GM19193 (cell line): ENCODE results near the gene FBXO3.

ENCODE experiments used
- POLR2A ChIP-seq: IDR thresholded peaks from 4 replicates; pipeline ENCODE4 v1.6.1; 2011; ENCODE audit not compliant: insufficient read depth, insufficient read length; ENCODE audit errors: extremely low read depth

The FBXO3 gene, protein sequence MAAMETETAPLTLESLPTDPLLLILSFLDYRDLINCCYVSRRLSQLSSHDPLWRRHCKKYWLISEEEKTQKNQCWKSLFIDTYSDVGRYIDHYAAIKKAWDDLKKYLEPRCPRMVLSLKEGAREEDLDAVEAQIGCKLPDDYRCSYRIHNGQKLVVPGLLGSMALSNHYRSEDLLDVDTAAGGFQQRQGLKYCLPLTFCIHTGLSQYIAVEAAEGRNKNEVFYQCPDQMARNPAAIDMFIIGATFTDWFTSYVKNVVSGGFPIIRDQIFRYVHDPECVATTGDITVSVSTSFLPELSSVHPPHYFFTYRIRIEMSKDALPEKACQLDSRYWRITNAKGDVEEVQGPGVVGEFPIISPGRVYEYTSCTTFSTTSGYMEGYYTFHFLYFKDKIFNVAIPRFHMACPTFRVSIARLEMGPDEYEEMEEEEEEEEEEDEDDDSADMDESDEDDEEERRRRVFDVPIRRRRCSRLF

DNA sequence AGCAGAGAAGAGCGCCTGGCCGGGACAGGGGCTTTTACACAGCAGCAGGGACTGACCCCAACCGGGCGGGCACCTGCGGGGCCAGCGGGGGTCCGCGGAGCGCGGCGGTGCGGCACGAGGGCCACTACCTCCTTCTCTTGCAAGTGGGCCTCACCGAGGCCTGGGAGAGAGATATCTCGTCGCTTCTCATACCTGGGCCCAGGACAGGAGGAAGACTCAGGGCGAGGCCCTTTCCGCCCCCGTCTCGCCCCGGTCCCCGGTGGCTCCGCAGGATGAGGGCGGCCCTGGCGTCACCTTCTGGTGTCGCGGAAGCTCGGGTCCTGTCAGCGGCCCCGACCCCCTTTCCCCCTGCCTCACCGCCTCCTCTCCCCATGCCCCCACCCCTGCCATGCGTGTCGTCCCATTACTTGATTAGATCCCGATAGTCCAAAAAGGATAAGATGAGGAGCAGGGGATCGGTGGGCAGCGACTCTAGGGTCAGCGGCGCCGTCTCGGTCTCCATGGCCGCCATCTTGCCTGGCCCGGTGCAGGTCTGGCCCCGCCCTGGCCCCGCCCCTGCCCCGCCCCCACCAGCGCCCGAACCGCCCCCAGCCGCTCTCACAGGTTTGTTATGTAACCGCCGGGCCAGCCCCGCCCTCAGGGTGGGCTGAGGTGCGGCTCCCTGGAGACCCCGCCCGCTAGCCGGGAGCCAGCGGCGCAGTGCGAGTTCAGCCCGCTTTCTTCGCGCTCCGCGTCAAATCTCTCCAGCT lies at the start of gene FBXO3:
TSS of gene FBXO3 (minus strand) at position 534 of the 749 bp plus-strand sequence. CDS start at position 511, 23 bp downstream.
- TF ChIP-seq POLR2A: peak; percentile 82

DNA sequence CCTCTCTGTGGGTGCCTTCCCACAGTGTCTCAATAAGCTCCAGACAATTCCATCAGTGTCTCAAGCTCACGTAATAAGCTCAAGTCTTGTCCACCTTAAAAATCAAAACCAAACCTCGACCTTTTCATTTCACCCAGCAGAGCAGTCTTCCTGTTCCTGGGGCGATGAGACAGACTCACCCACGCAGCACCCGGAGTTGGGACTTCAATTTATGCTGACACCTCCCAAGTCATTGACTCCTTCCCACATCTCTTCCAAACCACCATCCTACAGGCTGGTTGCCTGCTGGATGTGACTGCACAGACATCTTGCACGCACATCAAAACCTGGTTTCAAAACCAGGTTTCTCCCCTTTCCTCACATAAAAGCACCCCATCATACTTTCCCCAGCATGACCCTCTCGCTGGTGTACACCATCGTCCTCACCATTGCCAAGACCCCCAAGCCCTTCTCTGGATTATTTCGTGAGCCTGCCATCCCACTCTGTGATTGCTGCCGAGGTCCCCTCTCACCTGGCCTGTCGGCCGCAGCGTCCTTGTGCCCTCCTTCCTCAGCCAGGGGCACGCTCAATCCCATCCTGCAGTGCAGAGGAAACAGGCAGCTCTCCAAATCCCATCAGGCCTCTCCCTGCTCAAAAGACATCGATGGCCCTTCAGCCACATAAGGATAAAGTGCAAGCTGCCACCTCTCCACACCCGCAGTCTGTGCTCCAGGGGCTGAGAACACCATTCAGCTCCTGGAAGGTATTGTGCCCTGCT lies 45.1 kb upstream of the FBXO3 start:
- TF ChIP-seq POLR2A: no peak

DNA sequence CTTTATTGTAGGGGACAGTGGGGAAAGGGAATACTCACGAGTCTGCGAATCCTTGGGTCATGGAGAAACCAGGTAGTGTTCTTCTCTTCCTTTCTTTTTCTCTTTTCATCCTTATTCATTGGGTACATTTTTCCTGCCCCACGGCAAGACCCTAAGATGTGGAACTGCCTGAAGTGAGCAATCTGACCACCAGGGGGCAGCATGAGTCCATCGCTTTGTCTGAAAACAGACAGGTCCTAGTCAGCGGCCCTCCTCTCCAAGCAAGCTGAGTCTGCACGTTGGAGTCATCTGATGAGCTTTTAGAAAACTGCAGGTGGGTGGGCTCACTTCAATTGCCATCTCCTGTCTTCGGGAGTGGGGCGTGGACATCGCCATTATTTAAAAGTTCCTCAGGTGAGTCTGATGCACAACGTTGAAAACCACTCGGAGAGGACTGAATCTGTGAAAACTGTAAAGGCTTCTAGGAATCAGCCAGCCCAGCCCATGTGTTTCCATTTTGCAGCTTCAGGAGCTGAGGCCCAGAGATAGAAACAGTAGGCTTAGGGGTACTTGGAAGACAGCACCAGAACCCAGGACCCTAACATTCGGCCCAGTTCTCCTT lies 34.0 kb upstream of the FBXO3 start:
- no peak for TF ChIP-seq POLR2A

DNA sequence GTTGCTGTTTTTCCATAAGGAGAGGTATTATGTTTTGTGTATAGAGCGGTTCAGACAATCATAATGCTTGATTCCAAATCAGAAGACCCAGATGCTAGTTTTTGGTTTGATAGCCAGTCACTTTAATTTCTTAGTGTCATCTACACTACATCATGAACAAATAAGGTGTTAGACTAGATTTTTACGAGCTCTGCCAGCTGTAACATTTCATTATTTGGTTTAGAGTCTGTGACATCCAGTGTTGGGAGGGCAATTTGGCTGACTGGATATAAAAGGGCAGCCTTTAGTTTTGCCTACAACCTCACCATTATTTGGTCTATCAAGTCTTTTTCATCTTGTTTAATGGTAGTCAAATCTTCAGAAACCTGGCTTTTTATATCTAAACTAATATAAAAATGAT lies 30.2 kb upstream of the FBXO3 start:
- TF ChIP-seq POLR2A: no peak

DNA sequence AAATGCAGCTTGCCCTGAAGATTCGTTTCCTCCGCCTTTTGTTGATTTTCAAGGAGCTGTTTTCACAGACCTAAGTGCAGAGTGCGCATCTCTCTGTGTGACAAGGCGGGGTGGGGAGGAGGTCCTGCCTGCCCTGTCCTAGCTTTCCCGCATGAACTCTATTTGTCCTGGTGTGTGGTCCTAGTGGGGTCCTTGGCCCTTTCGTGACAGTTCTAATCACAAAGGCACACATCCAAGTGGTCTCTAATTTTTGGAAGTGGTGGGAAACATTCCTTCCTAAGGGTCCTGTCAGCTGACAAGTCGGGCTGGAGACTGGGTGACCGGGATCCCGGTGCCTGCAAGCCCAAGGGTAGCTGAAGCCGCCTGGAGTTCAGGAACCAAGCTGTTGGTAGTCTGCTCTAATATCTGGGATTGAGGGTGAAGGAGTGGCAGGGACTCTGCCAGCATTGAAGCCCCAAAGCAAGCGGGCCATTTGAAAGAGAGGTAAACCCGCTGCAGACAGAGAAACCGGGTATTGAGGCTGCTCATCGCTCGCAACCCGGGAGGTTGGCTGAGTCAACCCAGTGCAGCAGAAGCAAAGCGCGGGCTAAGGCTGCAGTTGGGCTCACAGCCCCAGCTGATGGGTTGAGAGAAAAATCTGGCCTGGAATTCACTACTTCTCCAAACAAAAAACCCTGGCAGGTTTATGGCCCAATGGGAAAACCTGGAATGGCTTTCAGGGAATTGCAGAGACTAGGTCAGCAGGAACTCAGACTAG lies 28.1 kb upstream of the FBXO3 start:
- TF ChIP-seq POLR2A: no peak

DNA sequence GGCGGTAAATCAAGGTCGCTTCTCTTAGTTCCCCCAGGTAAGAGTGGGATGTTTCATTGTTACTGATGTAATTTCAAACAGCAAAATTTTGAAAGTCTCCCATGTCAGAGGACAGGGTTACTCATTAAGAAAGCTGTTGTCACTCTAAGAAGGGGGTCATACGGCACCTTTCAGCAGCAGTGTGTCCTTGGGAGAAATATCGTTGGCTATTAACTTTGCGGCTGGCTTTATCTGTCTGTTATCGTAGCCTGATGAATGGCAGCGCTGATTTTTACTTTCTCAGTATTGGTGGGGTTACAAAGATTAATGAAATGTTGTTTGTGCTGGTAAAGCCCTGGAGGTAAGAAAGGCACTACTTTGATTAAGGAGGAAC lies 27.5 kb upstream of the FBXO3 start:
- TF ChIP-seq POLR2A: no peak

DNA sequence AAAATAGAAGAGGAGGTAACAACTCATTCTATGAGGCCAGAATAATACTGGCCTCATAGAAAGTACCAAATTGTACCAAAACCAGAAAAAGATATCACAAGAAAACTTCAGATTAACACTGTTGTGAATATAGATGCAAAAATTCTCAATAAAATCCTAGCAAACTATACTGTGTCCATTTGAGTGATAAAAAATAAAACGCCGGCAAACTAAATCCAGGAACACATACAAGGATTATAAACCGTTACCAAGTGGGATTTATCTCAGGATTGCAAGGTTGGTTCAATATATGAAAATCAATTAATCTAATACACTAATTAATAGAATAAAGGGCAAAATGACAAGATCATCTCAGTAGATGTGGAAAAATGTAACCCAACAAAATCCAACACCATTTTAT lies 23.6 kb upstream of the FBXO3 start:
- no peak for TF ChIP-seq POLR2A

DNA sequence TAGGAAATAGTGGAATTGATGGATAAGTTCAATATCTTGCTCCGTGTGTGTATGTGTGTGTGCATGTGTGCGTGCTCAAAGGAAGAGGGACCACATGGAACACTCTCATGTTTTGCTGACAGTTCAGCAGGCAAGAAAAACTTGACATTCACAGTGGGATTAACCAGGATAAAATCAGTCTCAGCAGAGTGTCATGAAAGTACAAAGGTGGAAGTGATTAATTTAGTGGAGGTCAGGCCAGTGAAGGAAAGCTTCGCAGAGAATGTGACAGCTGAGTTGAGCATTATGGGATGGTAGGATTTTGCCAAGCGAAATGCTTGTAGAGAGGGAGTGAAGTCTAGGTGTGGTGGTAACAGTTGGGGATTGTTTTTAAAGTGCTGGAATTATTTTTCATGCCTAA lies 15.7 kb upstream of the FBXO3 start:
- no peak for TF ChIP-seq POLR2A

DNA sequence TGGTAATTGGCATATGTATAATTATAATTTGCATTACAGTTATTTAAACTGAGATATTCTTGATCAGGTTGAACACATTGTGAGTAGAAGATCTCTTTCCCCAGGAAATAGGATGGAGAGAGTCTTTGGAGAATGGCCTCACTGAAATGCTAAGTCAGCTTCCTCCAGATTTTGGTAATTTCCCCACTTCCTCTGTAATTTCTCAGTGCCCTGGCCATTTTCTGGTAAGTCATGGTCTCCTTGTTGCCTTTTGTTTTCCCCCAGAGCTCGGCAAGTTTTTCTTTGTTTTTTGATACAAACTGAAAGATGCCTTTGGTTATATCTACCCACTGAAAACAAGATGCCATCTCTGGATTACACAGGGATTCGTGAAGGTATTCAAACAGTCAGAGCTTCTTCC lies 12.8 kb upstream of the FBXO3 start:
- no peak for TF ChIP-seq POLR2A

DNA sequence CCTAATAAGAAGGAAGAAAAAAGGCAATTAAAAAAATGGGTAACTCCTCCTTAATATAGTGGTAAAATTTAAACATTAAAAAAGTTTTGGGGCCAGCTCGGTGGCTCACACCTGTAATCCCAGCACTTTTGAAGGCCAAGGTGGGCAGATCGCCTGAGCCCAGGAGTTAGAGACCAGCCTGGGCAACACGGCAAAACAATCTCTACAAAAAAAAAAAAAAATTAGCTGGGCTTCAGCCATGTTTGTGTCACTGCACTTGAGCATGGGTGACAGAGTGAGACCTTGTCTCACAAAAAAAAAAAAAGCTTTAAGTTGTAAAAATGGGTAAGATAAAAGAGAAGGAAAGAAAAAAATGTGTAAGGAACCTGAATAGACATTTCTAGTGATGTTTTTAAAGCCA lies 11.3 kb upstream of the FBXO3 start:
- no peak for TF ChIP-seq POLR2A

DNA sequence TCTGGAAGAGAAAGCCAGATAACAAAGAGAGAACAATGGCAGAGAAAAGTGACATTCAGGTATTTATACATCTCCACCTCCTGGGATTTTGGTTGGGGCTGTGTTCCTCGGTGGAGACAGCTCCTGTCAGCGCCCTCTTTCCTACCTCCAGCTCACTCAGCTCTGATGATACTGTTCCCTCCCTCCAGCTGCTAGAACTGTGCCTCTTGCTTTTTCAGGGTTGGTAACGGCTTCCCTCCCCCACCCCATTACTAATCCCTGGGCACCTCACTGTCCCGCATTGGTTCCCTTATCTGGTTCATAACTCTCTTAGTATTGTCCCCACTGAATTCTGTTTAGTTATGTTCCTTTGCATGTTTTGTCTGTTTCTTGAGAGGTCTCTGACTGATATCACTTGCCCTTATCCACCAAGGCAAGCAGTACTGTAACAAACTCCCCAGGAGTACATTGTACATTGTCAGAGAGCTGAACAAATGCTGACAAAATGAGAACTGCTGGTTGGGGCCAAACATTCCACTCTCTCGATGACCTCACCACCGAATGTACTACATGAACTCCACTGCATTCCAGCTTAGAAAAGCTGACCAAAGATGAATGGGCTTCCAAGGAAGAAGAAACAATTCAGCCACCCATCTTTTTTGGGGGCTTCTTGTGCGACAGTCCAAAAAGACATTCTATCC lies 5.7 kb upstream of the FBXO3 start:
- TF ChIP-seq POLR2A: no peak

DNA sequence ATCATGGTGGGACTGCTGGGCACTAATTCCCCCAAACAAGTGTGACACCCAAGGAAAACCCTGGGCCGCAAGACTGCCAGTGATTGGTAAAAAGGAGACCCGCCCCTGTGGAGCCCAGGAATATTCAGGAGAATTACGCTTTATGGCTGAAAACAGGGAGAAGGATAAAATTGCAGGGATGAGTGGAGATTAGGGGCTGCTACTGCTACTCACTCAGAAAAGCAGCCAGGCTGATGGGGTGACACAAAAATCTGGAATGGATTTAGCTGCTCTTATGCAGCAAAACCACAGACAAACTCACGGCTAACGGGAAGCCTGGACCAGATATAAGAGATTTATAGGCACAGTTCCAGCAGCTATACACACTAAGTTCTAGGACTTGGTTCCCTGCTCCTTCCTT lies 4.4 kb upstream of the FBXO3 start:
- no peak for TF ChIP-seq POLR2A

DNA sequence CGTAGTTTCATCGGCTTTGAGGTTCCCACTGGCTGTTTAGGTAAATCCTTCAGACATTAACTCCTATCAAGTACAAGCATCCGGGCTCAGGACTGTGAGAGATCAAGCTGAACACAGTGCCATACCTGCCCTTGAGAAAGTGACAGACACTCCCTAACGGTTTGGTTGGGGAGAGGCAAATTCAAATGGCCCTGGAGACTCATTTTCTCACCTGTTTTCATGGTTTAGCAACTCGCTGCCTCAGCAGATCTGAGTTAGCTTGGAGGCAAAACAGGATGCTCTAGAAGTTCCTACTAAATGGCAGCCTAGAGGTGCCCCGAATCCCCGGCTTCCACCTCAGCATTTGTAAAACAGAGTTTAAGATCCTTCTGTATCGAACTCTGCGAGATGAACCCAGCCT lies 3.6 kb upstream of the FBXO3 start:
- no peak for TF ChIP-seq POLR2A
